Body of pancreas (tissue), 4 donors: Measurements from ENCODE around the gene SMARCA2. TPM values are rescaled to one million over a fixed set of nuclear protein-coding genes. Genes with fewer than 3 reads are reported as not detected.

Source experiments
- ATAC-seq: fragments of 150-250 bp; one replicate; pipeline ENCODE4 v1.9.1; 2016
- DNase-seq, 4 donors: peaks; one replicate each; pipeline ENCODE4 v3.0.0-alpha.2; 2019
- H3K27ac ChIP-seq, 4 donors: fragments of 200-600 bp; sonication (generic); 1 replicate in 3 of 4; 2 replicates in 1 of 4; pipeline versions ENCODE4 v1.5.1 to v1.6.1; 2016 to 2019; ENCODE audit warnings: mild to moderate bottlenecking in 1 of 4, mixed read lengths in 1 of 4, moderate library complexity in 1 of 4
- H3K27me3 ChIP-seq, 2 donors: fragments of 200-600 bp; sonication (generic); one replicate each; pipeline ENCODE4 v1.6.0; 2016; ENCODE audit warnings: mild to moderate bottlenecking in 1 of 2
- H3K36me3 ChIP-seq, 2 donors: fragments of 200-600 bp; sonication (generic); replicated peaks in 1 of 2; 2 replicates each; pipeline ENCODE4 v1.5.1; 2016; ENCODE audit warnings: low read depth in 2 of 2; ENCODE audit not compliant: insufficient read depth in 1 of 2
- H3K4me1 ChIP-seq: fragments of 200-600 bp; sonication (generic); one replicate; pipeline ENCODE4 v1.6.0; 2016
- H3K4me3 ChIP-seq, 2 donors: fragments of 200-600 bp; sonication (generic); 1 replicate in 1 of 2; 2 replicates in 1 of 2; pipeline ENCODE4 v1.5.1; 2016 to 2019
- H3K9me3 ChIP-seq, 3 donors: fragments of 200-600 bp; sonication (generic); 1 replicate in 2 of 3; 2 replicates in 1 of 3; pipeline ENCODE4 v1.5.1; 2016
- CTCF ChIP-seq, 7 experiments: fragments of 450-650 bp in 4 of 7; fragments of 200-600 bp in 3 of 7; sonication (generic) in 3 of 7; IDR thresholded peaks; one replicate each; pipeline ENCODE4 v1.5.1; 2016 to 2019; ENCODE audit warnings: antibody characterized with exemption in 7 of 7
- POLR2A ChIP-seq, 3 donors: fragments of 450-650 bp; IDR thresholded peaks; one replicate each; pipeline ENCODE4 v1.6.1; 2016; ENCODE audit warnings: antibody characterized with exemption in 3 of 3, mild to moderate bottlenecking in 2 of 3
- WGBS, 2 donors: methylation state at CpG; one replicate each; pipeline ENCODE4 v1.1.5; 2017; 5-methylcytosine and 5-hydroxymethylcytosine counted together
- intact Hi-C: fragments of 100-400 bp; cut with DNase I; formaldehyde crosslinking; loops from one replicate; pipeline ENCODE4 v1.15.1; 2023
- total RNA-seq, 2 donors: library from RNA; depleted of rRNA; stranded (reverse); fragments of >200 nt; gene quantifications; one replicate each; pipeline ENCODE4 v1.1.0, GENCODE V29; 2016

Gene SMARCA2
- total RNA-seq, 2 donors from 2014 or later: 83.8 to 117 TPM

- intact Hi-C loops: no loop called here
- TF ChIP-seq CTCF (IDR thresholded peaks at IDR 0.05) (no peak), POLR2A (IDR thresholded peaks at IDR 0.05) (no peak)
- Histone ChIP-seq H3K27me3 (no peaks in the 10 kb centered on the region), H3K4me1 (no peaks in the 10 kb centered on the region), H3K36me3 (no peaks in the 10 kb centered on the region), H3K4me3 (no peak overlapping the region), H3K27ac (no peak overlapping the region), H3K9me3 (no peaks in the 10 kb centered on the region)
- ATAC-seq: no peak
- no peak for DNase-seq
Observed at GRCh38 chr9:1972672-1973071, 42.5 kb upstream of the SMARCA2 start.

GRCh38 chr9:1977026-1977425 is 38.1 kb upstream of the SMARCA2 start:
- Histone ChIP-seq H3K27me3 (no peaks in the 10 kb centered on the region), H3K4me3 (no peak overlapping the region), H3K9me3 (no peaks in the 10 kb centered on the region), H3K4me1 (peaks cover 20% of the 10 kb centered on the region), H3K27ac (no peak overlapping the region), H3K36me3 (no peaks in the 10 kb centered on the region)
- intact Hi-C loops: no loop called here
- 79 to 86% methylated on average over 2 of the region's 2 CpGs for WGBS, 2 donors
- ATAC-seq (no peak), DNase-seq (no peak)
- TF ChIP-seq POLR2A (IDR thresholded peaks at IDR 0.05) (no peak), CTCF (IDR thresholded peaks at IDR 0.05) (no peak)

GRCh38 chr9:1978941-1979340 is 36.2 kb upstream of the SMARCA2 start:
- ATAC-seq: peak; percentile 60
- peak overlapping the region in 3 of 4 donors; percentile 11 to 51 (median 38) for H3K27ac ChIP-seq

GRCh38 chr9:1979741-1980367 is 35.3 kb upstream of the SMARCA2 start:
- H3K36me3 ChIP-seq: no peaks in the 10 kb centered on the region
- peak overlapping the region in 3 of 4 donors; percentile 11 to 51 (median 38) for H3K27ac ChIP-seq
- H3K4me1 ChIP-seq: peaks cover 20% of the 10 kb centered on the region
- H3K9me3 ChIP-seq: no peaks in the 10 kb centered on the region
- intact Hi-C loops: no loop called here
- H3K4me3 ChIP-seq: no peak overlapping the region
- H3K27me3 ChIP-seq: no peaks in the 10 kb centered on the region
- peak in 2 of 3 donors; percentile 14 to 29 for TF ChIP-seq POLR2A (IDR thresholded peaks at IDR 0.05)
- TF ChIP-seq CTCF (IDR thresholded peaks at IDR 0.05): no peak
- WGBS, 2 donors: 27 to 30% methylated on average over 7 of the region's 7 CpGs
- DNase-seq (peak; percentile 17 to 60 (median 50)), ATAC-seq (peak; percentile 82)

More at GRCh38 chr9:1978941-1979340, 36.2 kb upstream of the SMARCA2 start:
- Histone ChIP-seq H3K4me1 (peaks cover 20% of the 10 kb centered on the region), H3K27me3 (no peaks in the 10 kb centered on the region), H3K4me3 (no peak overlapping the region), H3K36me3 (no peaks in the 10 kb centered on the region), H3K9me3 (no peaks in the 10 kb centered on the region)
- 31% methylated on average over 5 of the region's 5 CpGs for WGBS, 2 donors
- peak; percentile 41 to 65 (median 52) for DNase-seq
- TF ChIP-seq POLR2A (IDR thresholded peaks at IDR 0.05) (no peak), CTCF (IDR thresholded peaks at IDR 0.05) (no peak)
- intact Hi-C loops: no loop called here

GRCh38 chr9:1980387-1980786 is 34.8 kb upstream of the SMARCA2 start:
- TF ChIP-seq POLR2A (IDR thresholded peaks at IDR 0.05): no peak
- TF ChIP-seq CTCF (IDR thresholded peaks at IDR 0.05): no peak
- peaks cover 20% of the 10 kb centered on the region for H3K4me1 ChIP-seq
- no peak for ATAC-seq
- 95 to 100% methylated on average over 1 of the region's 1 CpG for WGBS, 2 donors
- peak overlapping the region in 3 of 4 donors; percentile 11 to 51 (median 38) for H3K27ac ChIP-seq
- H3K27me3 ChIP-seq: no peaks in the 10 kb centered on the region
- no peak for DNase-seq
- H3K36me3 ChIP-seq: no peaks in the 10 kb centered on the region
- H3K4me3 ChIP-seq: no peak overlapping the region
- intact Hi-C loops: no loop called here
- no peaks in the 10 kb centered on the region for H3K9me3 ChIP-seq
